ENCODE data around the gene SEC24D. TPM values are rescaled to one million over a fixed set of nuclear protein-coding genes. Genes with fewer than 3 reads are reported as not detected.

The SEC24D gene
- total and polyA plus RNA-seq, 2 of the 8 experiments (the other 6 are each of a cell fraction or from before 2014, with no cell fraction given): 28.9 to 91.6 TPM

DNA sequence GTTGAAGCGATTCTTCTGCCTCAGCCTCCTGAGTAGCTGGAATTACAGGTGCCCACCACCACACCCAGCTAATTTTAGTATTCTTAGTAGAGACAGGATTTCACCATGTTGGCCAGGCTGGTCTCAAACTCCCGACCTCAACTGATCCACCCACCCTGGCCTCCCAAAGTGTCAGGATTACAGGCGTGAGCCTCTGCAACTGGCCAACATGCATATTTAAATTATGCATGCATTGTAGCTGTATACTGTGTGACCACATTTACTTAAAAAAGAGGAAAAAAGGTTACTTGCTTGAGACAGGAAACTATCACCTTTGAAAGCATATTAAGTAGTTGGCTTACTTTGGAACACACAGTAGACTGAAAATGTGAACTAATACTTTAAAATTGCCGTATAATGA lies 121.2 kb downstream of the SEC24D start:
- POLR2A ChIA-PET (ENCODE audit: partially characterized antibody): no interaction called here
- Histone ChIP-seq H3K4me3 (ENCODE audit: extremely low read depth in 1 of 4, insufficient read depth in 2 of 4, low read depth in 3 of 4, low read length in 4 of 4) (no peak overlapping the region), H2BK20ac (ENCODE audit: low read length) (no peak overlapping the region), H3K4ac (replicated peaks; ENCODE audit: insufficient read length, low read depth, low read length) (no peak overlapping the region), H3K56ac (replicated peaks; ENCODE audit: insufficient read length, low read depth, low read length) (no peak overlapping the region), H4K91ac (replicated peaks; ENCODE audit: insufficient read length, low read length) (no peak overlapping the region), H3K4me1 (replicated peaks in 1 of 4; ENCODE audit: control insufficient read depth in 3 of 4, insufficient read depth in 4 of 4, low read length in 3 of 4) (no peaks in the 10 kb centered on the region), H2BK5ac (ENCODE audit: low read depth, low read length) (no peak overlapping the region), H2BK120ac (replicated peaks; ENCODE audit: low read depth, low read length) (no peak overlapping the region), H2BK15ac (ENCODE audit: low read length) (no peak overlapping the region), H3K27me3 (replicated peaks in 1 of 4; ENCODE audit: control insufficient read depth in 3 of 4, extremely low read depth in 1 of 4, insufficient read depth in 3 of 4, low read length in 3 of 4) (peaks cover 0 to 1% (median 0%) of the 10 kb centered on the region in 4 experiments; a peak in 1 of 7 replicates), H2AFZ (ENCODE audit: low read length) (no peak overlapping the region), H4K5ac (ENCODE audit: insufficient read length, low read depth, low read length) (no peak overlapping the region), H3K18ac (ENCODE audit: extremely low read depth, low read length) (no peak overlapping the region), H3K79me1 (ENCODE audit: low read depth, low read length) (no peaks in the 10 kb centered on the region), H3K23ac (ENCODE audit: insufficient read length) (no peak overlapping the region), H3K36me3 (ENCODE audit: control insufficient read depth in 2 of 4, insufficient read depth in 4 of 4, low read length in 3 of 4) (peaks cover 0 to 13% (median 10%) of the 10 kb centered on the region in 4 experiments; a peak in 7 of 8 replicates), H3K14ac (ENCODE audit: insufficient read length) (no peak overlapping the region), H3K23me2 (ENCODE audit: low read depth, low read length) (no peaks in the 10 kb centered on the region), H3K9ac (replicated peaks in 1 of 4; ENCODE audit: extremely low read depth in 1 of 4, low read depth in 3 of 4, low read length in 3 of 4) (no peak overlapping the region), H3K79me2 (ENCODE audit: control insufficient read depth in 1 of 2, insufficient read depth in 2 of 2, low read length in 2 of 2) (no peaks in the 10 kb centered on the region), H4K8ac (ENCODE audit: extremely low read depth, insufficient read depth, low read length) (no peak overlapping the region), H4K20me1 (replicated peaks in 1 of 2; ENCODE audit: control insufficient read depth in 1 of 2, insufficient read depth in 2 of 2, low read length in 2 of 2) (no peaks in the 10 kb centered on the region), H3K27ac (ENCODE audit: low read depth, low read length) (no peak overlapping the region), H3K9me3 (ENCODE audit: insufficient read depth in 2 of 2, low read depth in 1 of 2, low read length in 1 of 2) (no peaks in the 10 kb centered on the region), H3K4me2 (ENCODE audit: insufficient read depth in 1 of 2, low read depth in 2 of 2, low read length in 2 of 2) (no peak overlapping the region), H2BK12ac (ENCODE audit: low read depth, low read length) (no peak overlapping the region), H2AK5ac (ENCODE audit: low read depth, low read length) (no peak overlapping the region)
- CTCF ChIA-PET (ENCODE audit: partially characterized antibody): interaction anchor here (0.8 to 1.0 kb wide), 2 partner anchors 31 to 254 kb away, joined by 3 to 4 read pairs; no protein-coding TSS in a partner anchor
- FAIRE-seq (no peak), DNase-seq (ENCODE audit: low read depth in 1 of 2, low spot score in 2 of 2) (no peak)
- 94% methylated on average over 4 of the region's 4 CpGs; no CpG with 5 or more reads in 1 of the 2 experiments for WGBS, 2 experiments (ENCODE audit: extremely low coverage in 1 of 2, insufficient coverage in 1 of 2, insufficient read length in 1 of 2, insufficient replicate concordance in 2 of 2, low coverage in 1 of 2, low lambda C conversion rate in 2 of 2, missing lambda C conversion rate in 1 of 2)
- TF ChIP-seq NANOG (IDR thresholded peaks at IDR 0.05; ENCODE audit: insufficient read depth, low read depth, low read length, poor library complexity, severe bottlenecking) (no peak), CHD1 (IDR thresholded peaks at IDR 0.05; ENCODE audit: low read depth, low read length) (no peak), GTF2F1 (IDR thresholded peaks at IDR 0.05; ENCODE audit: borderline replicate concordance, low read depth, low read length) (no peak), CHD2 (IDR thresholded peaks at IDR 0.05; ENCODE audit: low read length) (no peak), RNF2 (IDR thresholded peaks at IDR 0.05; ENCODE audit: borderline replicate concordance, low read depth, low read length, missing control alignments, poor library complexity, severe bottlenecking) (no peak), FOSL1 (IDR thresholded peaks at IDR 0.05; ENCODE audit: insufficient read depth, low read depth, low read length) (no peak), SIN3A (conservative IDR thresholded peaks at IDR 0.05 in 1 of 2, IDR thresholded peaks at IDR 0.05 in 1 of 2; ENCODE audit: low read depth in 1 of 2, low read length in 2 of 2) (no peak), KDM1A (IDR thresholded peaks at IDR 0.05; ENCODE audit: borderline replicate concordance, low read length) (no peak), YY1 (IDR thresholded peaks at IDR 0.05; ENCODE audit: low read depth, low read length) (no peak), SP2 (IDR thresholded peaks at IDR 0.05; ENCODE audit: low read length) (no peak), SUZ12 (IDR thresholded peaks at IDR 0.05; ENCODE audit: low read length) (no peak)
- TF ChIP-seq, protein P1, sequence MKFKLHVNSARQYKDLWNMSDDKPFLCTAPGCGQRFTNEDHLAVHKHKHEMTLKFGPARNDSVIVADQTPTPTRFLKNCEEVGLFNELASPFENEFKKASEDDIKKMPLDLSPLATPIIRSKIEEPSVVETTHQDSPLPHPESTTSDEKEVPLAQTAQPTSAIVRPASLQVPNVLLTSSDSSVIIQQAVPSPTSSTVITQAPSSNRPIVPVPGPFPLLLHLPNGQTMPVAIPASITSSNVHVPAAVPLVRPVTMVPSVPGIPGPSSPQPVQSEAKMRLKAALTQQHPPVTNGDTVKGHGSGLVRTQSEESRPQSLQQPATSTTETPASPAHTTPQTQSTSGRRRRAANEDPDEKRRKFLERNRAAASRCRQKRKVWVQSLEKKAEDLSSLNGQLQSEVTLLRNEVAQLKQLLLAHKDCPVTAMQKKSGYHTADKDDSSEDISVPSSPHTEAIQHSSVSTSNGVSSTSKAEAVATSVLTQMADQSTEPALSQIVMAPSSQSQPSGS (IDR thresholded peaks at IDR 0.05; ENCODE audit: low read length): no peak
